HG03108 (cell line): ENCODE data around the gene EEF1AKMT3.
"Not testable (repeated sequence)": the region's sequence is repeated elsewhere in the genome, so short reads cannot be mapped to it uniquely, and the experiment has no call there.

Experiments
- ATAC-seq: cut with Tn5 transposase; IDR thresholded peaks from one replicate; pipeline ENCODE4 v1.9.1; 2021; ENCODE audit warnings: moderate library complexity; ENCODE audit not compliant: unreplicated experiment

Gene EEF1AKMT3

GRCh38 chr12:57764662-57765002, 7.8 kb upstream of the EEF1AKMT3 start:
- no peak for ATAC-seq

DNA sequence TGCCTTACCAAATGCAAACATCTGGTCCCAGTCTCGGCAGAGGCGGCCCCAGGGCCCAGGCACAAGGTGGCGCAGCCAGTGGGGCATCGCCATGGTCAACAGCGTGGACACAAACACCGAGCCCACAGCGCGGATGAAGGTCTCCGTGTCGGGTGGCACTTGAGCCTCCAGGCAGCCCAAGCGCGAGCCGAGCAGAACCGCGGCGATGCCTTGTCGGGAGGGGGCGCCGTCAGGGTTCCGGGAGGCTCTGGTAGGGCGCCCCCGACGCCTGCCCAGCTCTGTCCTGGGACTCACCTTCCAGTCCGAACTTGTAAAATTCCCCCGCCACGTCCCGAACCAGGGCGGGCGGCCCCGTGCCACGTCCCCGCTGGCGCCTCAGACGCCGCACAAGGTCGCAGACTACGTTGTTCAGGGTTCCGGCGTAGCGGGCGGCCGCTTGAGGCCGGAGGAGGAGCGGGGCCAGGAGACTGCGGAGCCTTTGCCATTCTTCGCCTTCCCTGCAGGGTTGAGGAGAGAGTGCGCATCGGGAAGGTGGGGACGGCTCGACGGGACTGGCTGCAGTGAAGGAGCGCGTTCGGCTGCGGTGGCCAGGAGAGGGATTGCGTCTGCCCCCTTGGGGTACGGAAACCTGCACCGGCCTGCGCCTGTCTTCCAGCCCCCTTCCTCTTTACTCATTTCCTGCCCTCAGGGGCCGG, 7.3 kb upstream of the EEF1AKMT3 start:
- ATAC-seq = no peak

DNA sequence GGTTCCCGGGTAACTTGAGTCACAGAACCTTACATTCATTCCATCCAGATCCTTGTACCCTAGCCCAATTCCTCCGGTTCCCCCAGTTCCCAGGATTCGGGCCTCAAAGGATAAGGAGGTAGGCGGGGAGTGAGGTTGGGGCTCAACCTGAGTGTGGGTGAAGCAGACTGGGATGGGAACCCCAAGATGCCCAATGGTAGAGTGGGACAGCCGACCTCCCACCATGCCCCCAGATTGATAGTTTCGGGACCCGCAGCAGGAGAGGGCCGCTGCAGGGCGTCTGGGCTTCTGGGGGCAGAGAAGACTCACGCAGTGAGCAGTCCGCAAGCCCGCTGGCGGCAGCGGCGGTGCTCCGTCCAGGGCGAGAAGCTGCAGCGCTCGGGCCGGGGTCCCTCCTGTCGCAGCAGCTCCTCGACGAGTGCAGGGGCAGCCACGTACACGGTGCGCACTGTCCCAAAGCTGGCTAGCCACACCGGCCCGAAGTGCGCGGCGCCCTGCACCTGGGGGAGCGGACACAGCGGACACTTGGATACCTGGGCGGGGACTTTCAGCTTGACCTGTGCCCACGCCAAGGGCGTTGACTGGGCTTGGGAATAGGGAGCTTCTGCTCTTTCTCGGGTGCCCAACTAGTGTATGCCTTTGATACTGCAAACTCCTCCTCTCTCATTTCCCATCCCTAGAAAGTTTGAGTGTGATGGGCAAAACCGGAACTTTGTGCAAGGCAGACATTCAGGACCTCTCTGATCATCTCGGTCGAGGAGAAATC, 6.5 kb upstream of the EEF1AKMT3 start:
- no peak for ATAC-seq

GRCh38 chr12:57766464-57767304, 5.7 kb upstream of the EEF1AKMT3 start, which contains the start of gene CYP27B1:
CYP27B1 (minus strand) TSS chr12:57767078; CDS start chr12:57767041, 37 bp downstream.
- no peak for ATAC-seq

GRCh38 chr12:57767305-57767698, 5.1 kb upstream of the EEF1AKMT3 start:
- no peak for ATAC-seq

DNA sequence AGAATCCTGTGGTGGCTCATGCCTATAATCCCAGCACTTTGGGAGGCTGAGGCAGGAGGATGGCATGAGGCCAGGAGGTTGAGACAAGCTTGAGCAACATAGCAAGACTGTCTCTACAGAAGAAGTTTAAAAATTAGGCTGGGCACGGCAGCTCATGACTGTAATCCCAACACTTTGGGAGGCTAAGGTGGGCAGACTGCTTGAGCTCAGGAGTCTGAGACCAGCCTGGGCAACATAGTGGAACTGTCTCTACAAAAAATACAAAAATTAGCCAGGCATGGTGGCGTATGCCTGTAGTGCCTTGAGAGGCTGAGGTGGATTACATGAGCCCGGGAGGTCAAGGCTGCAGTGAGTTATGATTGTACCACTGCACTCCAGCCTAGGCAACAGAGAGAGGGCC, 4.5 kb upstream of the EEF1AKMT3 start:
- no peak for ATAC-seq

DNA sequence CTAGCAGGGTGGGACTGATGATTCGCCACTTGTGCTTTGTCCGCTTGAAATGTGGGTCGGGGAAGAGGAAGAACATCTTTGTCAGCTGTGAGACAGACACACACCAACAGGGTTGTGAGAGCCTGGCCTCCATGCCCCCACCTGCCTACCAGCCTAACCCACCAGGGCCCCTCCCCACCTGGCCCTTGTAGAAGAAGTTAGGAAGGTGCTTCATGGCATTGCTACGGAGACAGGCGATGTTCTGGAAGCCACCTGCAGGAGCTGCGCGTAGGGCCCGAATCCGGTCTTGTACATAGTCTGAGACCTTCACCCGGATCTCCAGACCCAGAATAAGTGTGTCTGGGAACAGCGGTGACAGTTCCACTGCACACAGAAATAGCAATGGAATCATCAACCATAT, 2.8 kb upstream of the EEF1AKMT3 start:
- ATAC-seq = no peak

- no peak for ATAC-seq
Measured at GRCh38 chr12:57770734-57771133, 1.7 kb upstream of the EEF1AKMT3 start.

DNA sequence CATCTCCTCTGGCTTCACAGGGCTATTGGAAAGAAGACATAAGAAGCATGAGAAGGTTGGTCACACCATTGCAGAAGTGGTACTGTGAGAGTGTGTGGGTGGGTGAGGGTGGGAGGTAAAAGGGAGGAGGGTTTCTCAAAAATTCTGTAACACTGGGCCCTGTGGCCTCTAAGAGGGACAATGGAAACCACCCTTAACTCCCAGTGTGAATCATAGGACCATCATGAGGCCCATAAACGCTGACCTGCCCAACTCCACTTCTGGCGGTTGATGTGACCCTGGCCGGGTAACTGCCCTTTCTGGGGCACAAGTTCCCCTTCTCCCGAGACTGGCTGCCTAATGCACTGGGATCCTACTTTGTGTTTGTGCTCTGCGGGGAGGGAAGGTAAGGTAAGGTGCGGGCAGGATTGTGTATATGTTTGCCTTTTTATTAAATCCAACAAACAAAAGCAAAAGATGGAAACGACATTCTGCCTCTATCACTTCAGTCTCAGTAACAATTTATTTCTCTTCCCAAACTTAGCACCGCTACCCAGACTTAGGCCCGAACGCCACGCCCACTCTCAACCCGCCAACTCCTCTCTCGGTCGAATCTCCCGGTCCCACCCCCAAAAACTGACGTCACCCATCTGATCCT, 1.1 kb upstream of the EEF1AKMT3 start:
- peak; percentile 61 for ATAC-seq

DNA sequence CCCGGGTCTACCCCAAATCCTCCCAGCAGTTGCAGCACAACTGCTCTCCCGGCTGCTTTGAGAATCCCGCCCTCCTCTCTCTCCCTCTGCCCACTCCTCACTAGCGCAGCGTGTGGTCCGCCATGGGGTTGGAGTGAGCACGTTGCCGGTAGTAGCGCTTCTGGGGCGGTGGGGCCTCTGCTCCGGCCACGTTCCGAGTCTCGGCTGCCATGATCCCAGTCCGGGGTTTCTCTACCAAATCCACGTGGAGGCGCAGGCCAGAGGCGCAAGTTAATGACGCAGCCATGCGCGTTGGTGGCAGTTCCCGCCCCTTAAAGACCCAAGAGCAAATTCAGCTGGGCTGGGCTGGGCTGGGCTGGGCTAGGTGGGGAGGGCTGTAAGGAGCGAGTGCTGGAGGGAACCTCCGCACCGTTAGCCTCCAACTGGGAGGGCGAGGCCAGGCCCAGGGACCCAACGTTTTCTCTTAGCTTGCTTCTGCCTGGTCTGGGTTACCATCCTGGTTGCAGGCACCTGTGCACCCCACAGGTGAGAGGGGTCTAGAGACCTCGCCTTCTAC, 463 bp upstream of the EEF1AKMT3 start, which contains the start of gene METTL1:
Gene METTL1 (minus strand): TSS at position 233 of the 556 bp plus-strand sequence. CDS start 22 bp downstream, at position 211.
- peak; percentile 72 for ATAC-seq

- ATAC-seq = not testable (repeated sequence)
Measured at GRCh38 chr12:57774634-57775033, 2.2 kb downstream of the EEF1AKMT3 start.

DNA sequence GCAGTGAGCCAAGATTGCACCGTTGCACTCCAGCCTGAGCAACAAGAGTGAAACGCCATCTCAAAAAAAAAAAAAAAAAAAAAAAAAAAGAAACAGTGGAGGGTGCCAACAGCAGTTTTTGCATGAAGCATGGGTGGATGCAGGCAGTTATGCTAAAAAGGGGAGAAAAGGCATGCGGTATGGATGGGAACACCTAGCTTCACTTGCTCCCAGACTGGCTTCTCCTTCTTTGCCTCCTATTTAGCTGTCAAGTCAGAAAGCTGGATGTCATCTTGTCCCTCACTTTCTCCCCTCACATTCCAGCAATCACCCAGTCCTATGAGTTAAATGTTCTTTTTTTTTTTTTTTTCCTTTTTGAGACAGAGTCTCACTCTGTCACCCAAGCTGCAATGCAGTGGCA, 2.6 kb downstream of the EEF1AKMT3 start:
- no peak for ATAC-seq

DNA sequence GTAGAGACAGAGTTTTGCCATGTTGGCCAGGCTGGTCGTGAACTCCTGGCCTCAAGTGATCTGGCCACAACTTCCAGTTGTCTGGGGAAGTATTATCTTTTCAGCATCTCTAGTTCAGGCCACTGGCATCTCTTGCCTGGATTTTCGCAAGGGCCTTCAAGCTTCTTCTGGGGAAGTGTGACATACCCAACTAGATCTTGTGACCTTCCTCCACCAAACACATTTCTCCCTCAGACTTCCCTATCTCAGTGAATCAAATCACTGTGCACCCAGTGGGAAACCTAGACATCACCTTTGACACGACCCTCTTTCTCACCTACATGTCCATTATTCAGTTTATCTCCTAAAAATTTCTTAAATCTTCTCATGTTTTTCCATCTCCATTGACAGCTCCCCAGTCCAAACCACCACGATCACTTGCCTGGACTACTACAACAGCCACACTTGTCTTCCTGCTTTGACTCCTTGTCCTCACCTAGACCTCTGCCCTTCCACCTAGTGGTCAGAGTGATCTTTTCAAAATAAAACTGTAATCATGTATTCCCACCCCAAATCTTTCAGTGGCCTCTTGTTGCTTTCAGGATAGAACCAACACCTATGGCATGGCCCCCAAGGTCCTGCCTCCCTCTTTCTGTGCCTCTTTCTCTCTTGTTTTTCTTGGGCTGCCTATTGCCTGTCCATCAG, 3.3 kb downstream of the EEF1AKMT3 start:
- no peak for ATAC-seq

DNA sequence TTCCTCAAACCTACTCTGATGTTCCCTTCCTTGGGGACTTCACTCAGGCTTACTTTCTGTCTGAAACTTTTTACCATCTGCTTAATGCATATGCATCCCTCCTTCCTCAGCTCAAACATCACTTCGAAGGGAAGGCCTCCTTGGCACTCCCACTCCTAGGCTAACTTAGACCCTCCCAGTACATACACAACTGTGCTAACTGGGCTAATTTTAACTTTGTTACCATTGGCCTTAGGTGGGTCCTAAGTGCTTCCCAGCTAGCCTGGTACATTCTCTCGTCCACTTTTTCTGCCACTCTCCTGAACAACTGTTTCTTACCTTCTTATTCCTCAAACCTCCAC, 3.8 kb downstream of the EEF1AKMT3 start:
- no peak for ATAC-seq

DNA sequence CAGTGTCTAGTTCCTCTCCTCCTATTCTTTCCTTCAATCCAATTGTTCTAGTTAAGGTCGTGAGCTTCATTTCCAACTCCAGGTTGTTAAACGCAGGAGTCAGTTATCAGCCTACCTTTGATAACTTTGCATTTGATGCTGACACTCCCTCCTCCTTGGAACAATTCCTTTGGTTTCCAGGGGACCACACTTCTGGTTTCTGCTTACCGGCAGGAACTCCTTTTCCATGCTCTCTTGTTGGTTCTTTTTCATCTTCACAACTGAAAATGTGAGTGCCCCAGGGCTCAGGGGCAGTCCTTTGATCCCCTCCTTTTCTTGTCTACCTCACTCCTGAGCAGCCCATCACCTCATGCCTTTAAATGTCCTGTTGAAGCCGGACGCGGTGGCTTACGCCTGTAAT, 5.0 kb downstream of the EEF1AKMT3 start:
- ATAC-seq = no peak

- no peak for ATAC-seq
Measured at GRCh38 chr12:57777911-57778310, 5.5 kb downstream of the EEF1AKMT3 start.

GRCh38 chr12:57779736-57780135, 7.3 kb downstream of the EEF1AKMT3 start:
- no peak for ATAC-seq

DNA sequence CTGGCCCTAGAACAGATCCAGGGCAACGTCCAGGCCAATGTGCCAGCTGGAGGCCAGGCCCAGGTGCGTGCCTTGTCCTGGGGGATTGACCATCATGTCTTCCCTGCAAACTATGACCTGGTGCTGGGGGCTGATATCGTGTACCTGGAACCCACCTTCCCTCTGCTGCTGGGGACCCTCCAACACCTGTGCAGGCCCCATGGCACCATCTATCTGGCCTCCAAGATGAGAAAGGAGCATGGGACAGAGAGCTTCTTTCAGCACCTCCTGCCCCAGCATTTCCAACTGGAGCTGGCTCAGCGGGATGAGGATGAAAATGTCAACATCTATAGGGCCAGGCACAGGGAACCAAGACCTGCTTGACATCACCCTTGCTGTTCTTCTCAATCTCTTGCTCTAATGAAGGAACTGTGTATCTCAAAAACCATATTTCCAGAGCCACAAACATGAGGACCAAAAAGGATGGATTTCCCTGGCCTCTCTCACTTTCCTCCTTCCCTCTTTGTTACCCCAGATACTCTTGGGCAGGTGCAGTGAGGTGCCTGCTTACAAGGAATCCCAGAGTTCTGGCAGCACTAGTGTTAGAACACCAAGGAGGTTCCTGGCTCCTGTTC, 8.0 kb downstream of the EEF1AKMT3 start:
- no peak for ATAC-seq

GRCh38 chr12:57781244-57781643, 8.8 kb downstream of the EEF1AKMT3 start:
- no peak for ATAC-seq

DNA sequence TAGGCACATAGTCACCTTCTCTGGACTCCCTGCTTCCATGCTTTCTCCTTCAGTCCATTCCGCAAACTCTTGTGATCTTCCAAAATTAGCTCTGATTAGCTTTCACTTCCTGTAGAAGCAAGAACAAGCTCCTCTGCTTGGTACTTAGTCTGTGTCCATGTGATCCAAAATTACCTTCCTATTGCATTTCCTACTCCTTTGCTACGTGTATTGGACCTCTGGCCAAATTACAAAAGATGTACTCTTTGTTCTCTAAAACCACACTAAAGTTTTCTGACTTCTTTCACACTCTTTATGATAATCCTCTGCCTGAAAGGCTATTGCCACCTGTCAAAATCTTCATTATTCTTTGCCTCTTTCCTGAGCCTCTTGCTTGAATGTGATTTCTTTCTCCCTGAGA, 9.4 kb downstream of the EEF1AKMT3 start:
- no peak for ATAC-seq
